Smooth muscle cell (in vitro differentiated cells): ENCODE results near the gene CCDC92. TPM values are rescaled to one million over a fixed set of nuclear protein-coding genes. Genes with fewer than 3 reads are reported as not detected.

ENCODE experiments used
- DNase-seq: peaks from one replicate; lab custom pipeline; 2025; ENCODE audit not compliant: unreplicated experiment; lab: John Stamatoyannopoulos, UW
- H2AFZ ChIP-seq: fragments of 200-600 bp; sonication (generic); 2 replicates; pipeline ENCODE4 v1.6.0; 2016; ENCODE audit warnings: antibody characterized with exemption, low read depth, mild to moderate bottlenecking
- H3F3A ChIP-seq: fragments of 200-600 bp; sonication (generic); 2 replicates; pipeline ENCODE4 v1.6.0; 2017; ENCODE audit warnings: antibody characterized with exemption, low read depth
- H3K27ac ChIP-seq: fragments of 200-600 bp; sonication (generic); 2 replicates; pipeline ENCODE4 v1.5.1; 2016; ENCODE audit warnings: low read depth, mild to moderate bottlenecking
- H3K27me3 ChIP-seq: fragments of 200-600 bp; sonication (generic); 2 replicates; pipeline ENCODE4 v1.6.1; 2016; ENCODE audit warnings: low read depth, mild to moderate bottlenecking
- H3K36me3 ChIP-seq: fragments of 200-600 bp; sonication (generic); 2 replicates; pipeline ENCODE4 v1.5.1; 2016; ENCODE audit warnings: low read depth
- H3K4me1 ChIP-seq: fragments of 200-600 bp; sonication (generic); 2 replicates; pipeline ENCODE4 v1.5.1; 2016; ENCODE audit warnings: low read depth
- H3K4me2 ChIP-seq: fragments of 200-600 bp; sonication (generic); 2 replicates; pipeline ENCODE4 v1.6.0; 2016; ENCODE audit warnings: mild to moderate bottlenecking
- H3K4me3 ChIP-seq: fragments of 200-600 bp; sonication (generic); 2 replicates; pipeline ENCODE4 v1.5.1; 2016; ENCODE audit warnings: mild to moderate bottlenecking
- H3K79me2 ChIP-seq: fragments of 200-600 bp; sonication (generic); 2 replicates; pipeline ENCODE4 v1.6.0; 2016; ENCODE audit warnings: low read depth, mild to moderate bottlenecking
- H3K9ac ChIP-seq: fragments of 200-600 bp; sonication (generic); 2 replicates; pipeline ENCODE4 v1.6.0; 2016; ENCODE audit warnings: low read depth
- H3K9me3 ChIP-seq: fragments of 200-600 bp; sonication (generic); replicated peaks from 2 replicates; pipeline ENCODE4 v1.5.1; 2016; ENCODE audit warnings: low read depth
- H4K20me1 ChIP-seq: fragments of 200-600 bp; sonication (generic); 2 replicates; pipeline ENCODE4 v1.6.0; 2016; ENCODE audit warnings: low read depth
- WGBS: methylation state at CpG from one replicate; pipeline ENCODE4 v1.1.7; 2016; ENCODE audit warnings: low lambda C conversion rate; 5-methylcytosine and 5-hydroxymethylcytosine counted together
- polyA plus RNA-seq: library from polyadenylated mRNA; unstranded; fragments of >200 nt; fragmentation: Nextera tagmentation; extraction: Ambion mirVana; gene quantifications from 2 replicates; pipeline ENCODE4 v1.2.1, GENCODE V29; 2016
- total RNA-seq: library from RNA; depleted of rRNA; stranded (reverse); fragments of >200 nt; gene quantifications from 2 replicates; pipeline ENCODE4 v1.2.3, GENCODE V29; 2014
- TF ChIP-seq, protein P1 (sequence below): fragments of 200-600 bp; sonication (generic); IDR thresholded peaks from 2 replicates; pipeline ENCODE4 v1.5.1; 2017; ENCODE audit warnings: borderline replicate concordance, mild to moderate bottlenecking, antibody characterized with exemption; ENCODE audit not compliant: insufficient read depth, poor library complexity, severe bottlenecking

Gene CCDC92
- total and polyA plus RNA-seq, 2 experiments from 2014 or later = 17.4 to 68.2 TPM

- H3K36me3 ChIP-seq = no peaks in the 10 kb centered on the region
- 87% methylated on average over 4 of the region's 4 CpGs for WGBS
- no peak overlapping the region for H3K4me3 ChIP-seq
- H3K4me1 ChIP-seq = no peaks in the 10 kb centered on the region
- no peaks in the 10 kb centered on the region for H3F3A ChIP-seq
- no peaks in the 10 kb centered on the region for H3K9me3 ChIP-seq
- no peaks in the 10 kb centered on the region for H3K79me2 ChIP-seq
- no peak overlapping the region for H3K9ac ChIP-seq
- H2AFZ ChIP-seq = no peak overlapping the region
- H3K4me2 ChIP-seq = no peak overlapping the region
- no peak for DNase-seq
- no peak overlapping the region for H3K27ac ChIP-seq
- H3K27me3 ChIP-seq = no peaks in the 10 kb centered on the region
- TF ChIP-seq, protein P1, sequence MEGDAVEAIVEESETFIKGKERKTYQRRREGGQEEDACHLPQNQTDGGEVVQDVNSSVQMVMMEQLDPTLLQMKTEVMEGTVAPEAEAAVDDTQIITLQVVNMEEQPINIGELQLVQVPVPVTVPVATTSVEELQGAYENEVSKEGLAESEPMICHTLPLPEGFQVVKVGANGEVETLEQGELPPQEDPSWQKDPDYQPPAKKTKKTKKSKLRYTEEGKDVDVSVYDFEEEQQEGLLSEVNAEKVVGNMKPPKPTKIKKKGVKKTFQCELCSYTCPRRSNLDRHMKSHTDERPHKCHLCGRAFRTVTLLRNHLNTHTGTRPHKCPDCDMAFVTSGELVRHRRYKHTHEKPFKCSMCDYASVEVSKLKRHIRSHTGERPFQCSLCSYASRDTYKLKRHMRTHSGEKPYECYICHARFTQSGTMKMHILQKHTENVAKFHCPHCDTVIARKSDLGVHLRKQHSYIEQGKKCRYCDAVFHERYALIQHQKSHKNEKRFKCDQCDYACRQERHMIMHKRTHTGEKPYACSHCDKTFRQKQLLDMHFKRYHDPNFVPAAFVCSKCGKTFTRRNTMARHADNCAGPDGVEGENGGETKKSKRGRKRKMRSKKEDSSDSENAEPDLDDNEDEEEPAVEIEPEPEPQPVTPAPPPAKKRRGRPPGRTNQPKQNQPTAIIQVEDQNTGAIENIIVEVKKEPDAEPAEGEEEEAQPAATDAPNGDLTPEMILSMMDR = no peak
- H4K20me1 ChIP-seq = no peaks in the 10 kb centered on the region
Measured at GRCh38 chr12:123894823-123895345, 77.7 kb downstream of the CCDC92 start.

GRCh38 chr12:123893276-123893675 is 79.4 kb downstream of the CCDC92 start:
- no peak overlapping the region for H3K9ac ChIP-seq
- H3K9me3 ChIP-seq = no peaks in the 10 kb centered on the region
- no peak overlapping the region for H2AFZ ChIP-seq
- TF ChIP-seq, protein P1 = no peak
- H3K27me3 ChIP-seq = no peaks in the 10 kb centered on the region
- H3K36me3 ChIP-seq = no peaks in the 10 kb centered on the region
- H4K20me1 ChIP-seq = no peaks in the 10 kb centered on the region
- no peak overlapping the region for H3K4me3 ChIP-seq
- WGBS = 88% methylated on average over 9 of the region's 9 CpGs
- no peak overlapping the region for H3K27ac ChIP-seq
- H3K4me1 ChIP-seq = no peaks in the 10 kb centered on the region
- no peak for DNase-seq
- H3K79me2 ChIP-seq = no peaks in the 10 kb centered on the region
- H3F3A ChIP-seq = no peaks in the 10 kb centered on the region
- no peak overlapping the region for H3K4me2 ChIP-seq

GRCh38 chr12:123892853-123893252 is 79.8 kb downstream of the CCDC92 start:
- Histone ChIP-seq H3K4me3 (no peak overlapping the region), H3K36me3 (no peaks in the 10 kb centered on the region), H4K20me1 (no peaks in the 10 kb centered on the region), H3K27me3 (no peaks in the 10 kb centered on the region), H2AFZ (no peak overlapping the region), H3K9me3 (no peaks in the 10 kb centered on the region), H3K27ac (no peak overlapping the region), H3K9ac (no peak overlapping the region), H3K4me2 (no peak overlapping the region), H3K79me2 (no peaks in the 10 kb centered on the region), H3F3A (no peaks in the 10 kb centered on the region), H3K4me1 (no peaks in the 10 kb centered on the region)
- WGBS = 89% methylated on average over 10 of the region's 10 CpGs
- DNase-seq = no peak
- TF ChIP-seq, protein P1 = no peak

DNA sequence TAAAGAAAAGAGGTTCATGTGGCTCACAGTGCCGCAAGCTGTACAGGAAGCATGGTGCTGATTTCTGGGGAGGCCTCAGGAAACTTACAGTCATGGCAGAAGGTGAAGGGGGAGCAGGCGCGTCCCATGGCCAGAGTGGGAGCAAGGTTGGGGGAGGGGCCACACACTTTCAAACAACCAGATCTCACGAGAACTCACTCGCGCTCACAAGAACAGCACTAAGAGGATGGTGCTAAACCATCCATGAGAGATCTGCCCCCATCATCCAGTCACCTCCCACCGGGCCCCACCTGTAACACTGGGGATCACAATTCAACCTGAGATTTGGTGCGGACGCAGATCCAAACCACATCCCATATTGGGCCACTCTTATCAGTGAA is 80.5 kb downstream of the CCDC92 start:
- no peaks in the 10 kb centered on the region for H3F3A ChIP-seq
- no peaks in the 10 kb centered on the region for H3K4me1 ChIP-seq
- H3K4me3 ChIP-seq = no peak overlapping the region
- H3K4me2 ChIP-seq = no peak overlapping the region
- no peak for DNase-seq
- no peak overlapping the region for H3K27ac ChIP-seq
- no peaks in the 10 kb centered on the region for H3K27me3 ChIP-seq
- H3K79me2 ChIP-seq = no peaks in the 10 kb centered on the region
- H4K20me1 ChIP-seq = no peaks in the 10 kb centered on the region
- 93% methylated on average over 9 of the region's 9 CpGs for WGBS
- TF ChIP-seq, protein P1 = no peak
- H3K9me3 ChIP-seq = no peaks in the 10 kb centered on the region
- no peak overlapping the region for H2AFZ ChIP-seq
- no peaks in the 10 kb centered on the region for H3K36me3 ChIP-seq
- H3K9ac ChIP-seq = no peak overlapping the region
